WERI-Rb-1 (cell line): Measurements from ENCODE around the gene LIN7B.

ENCODE experiments used
- DNase-seq: peaks from one replicate; pipeline ENCODE4 v3.0.0-alpha.2; 2020
- H3K27ac ChIP-seq: fragments of 250-450 bp; sonication (Bioruptor Pico); 2 replicates; pipeline ENCODE4 v1.5.1; 2020; ENCODE audit warnings: mild to moderate bottlenecking, moderate library complexity
- H3K27me3 ChIP-seq: fragments of 250-450 bp; sonication (Bioruptor Pico); 2 replicates; pipeline ENCODE4 v1.5.1; 2021; ENCODE audit warnings: mild to moderate bottlenecking, low read depth, moderate library complexity; ENCODE audit not compliant: insufficient read depth, severe bottlenecking
- H3K36me3 ChIP-seq: fragments of 250-450 bp; sonication (Bioruptor Pico); 2 replicates; pipeline ENCODE4 v1.5.1; 2020; ENCODE audit warnings: mild to moderate bottlenecking, moderate library complexity
- H3K4me3 ChIP-seq: 2 replicates; pipeline ENCODE4 v1.5.1; 2011; ENCODE audit warnings: low read depth, mild to moderate bottlenecking, control low read depth, low read length
- H3K9me3 ChIP-seq: fragments of 250-450 bp; sonication (Bioruptor Pico); 2 replicates; pipeline ENCODE4 v1.5.1; 2021; ENCODE audit warnings: mild to moderate bottlenecking, moderate library complexity; ENCODE audit not compliant: severe bottlenecking
- CTCF ChIP-seq: IDR thresholded peaks from 2 replicates; pipeline ENCODE4 v1.5.1; 2011; ENCODE audit warnings: low read depth, mild to moderate bottlenecking, control low read depth, inconsistent platforms, low read length

LIN7B gene

GRCh38 chr19:49149652-49150105, 35.5 kb downstream of the LIN7B start:
- no peaks in the 10 kb centered on the region for H3K9me3 ChIP-seq
- TF ChIP-seq CTCF = no peak
- H3K27ac ChIP-seq = peak overlapping the region; percentile 90
- peak; percentile 83 for DNase-seq
- H3K4me3 ChIP-seq = peak overlapping the region; percentile 90
- peaks cover 7% of the 10 kb centered on the region for H3K36me3 ChIP-seq
- H3K27me3 ChIP-seq = no peaks in the 10 kb centered on the region

- Histone ChIP-seq H3K27me3 (no peaks in the 10 kb centered on the region), H3K9me3 (no peaks in the 10 kb centered on the region), H3K27ac (peak overlapping the region; percentile 90), H3K36me3 (peaks cover 7% of the 10 kb centered on the region), H3K4me3 (peak overlapping the region; percentile 90)
- no peak for TF ChIP-seq CTCF
- DNase-seq = peak; percentile 93
These were observed 36.2 kb downstream of the LIN7B start for GRCh38 chr19:49150106-49150943.

GRCh38 chr19:49150944-49151243, 36.7 kb downstream of the LIN7B start:
- Histone ChIP-seq H3K4me3 (peak overlapping the region; percentile 90), H3K9me3 (no peaks in the 10 kb centered on the region), H3K27me3 (no peaks in the 10 kb centered on the region), H3K36me3 (peaks cover 7% of the 10 kb centered on the region), H3K27ac (peak overlapping the region; percentile 90)
- TF ChIP-seq CTCF = no peak
- DNase-seq = no peak

GRCh38 chr19:49151267-49152118, 37.3 kb downstream of the LIN7B start:
- Histone ChIP-seq H3K27ac (no peak overlapping the region), H3K9me3 (no peaks in the 10 kb centered on the region), H3K27me3 (no peaks in the 10 kb centered on the region), H3K4me3 (peak overlapping the region; percentile 90), H3K36me3 (peaks cover 2% of the 10 kb centered on the region)
- DNase-seq = peak; percentile 70
- no peak for TF ChIP-seq CTCF

GRCh38 chr19:49152119-49152550, 38.0 kb downstream of the LIN7B start:
- Histone ChIP-seq H3K9me3 (no peaks in the 10 kb centered on the region), H3K27ac (no peak overlapping the region), H3K4me3 (no peak overlapping the region), H3K36me3 (no peaks in the 10 kb centered on the region), H3K27me3 (no peaks in the 10 kb centered on the region)
- TF ChIP-seq CTCF = no peak
- DNase-seq = no peak
